Embryonic facial prominence (tissue), 1 donor: Measurements from ENCODE around the gene ANAPC15.
A peak's percentile ranks its signal among the peaks of the same experiment; 100 is the strongest.
"Not testable (repeated sequence)": the region's sequence is repeated elsewhere in the genome, so short reads cannot be mapped to it uniquely, and the experiment has no call there.

Source experiments
- DNase-seq: peaks from one replicate; pipeline ENCODE4 v3.0.0-alpha.2; 2016; ENCODE audit errors: extremely low spot score

ANAPC15 gene

GRCh38 chr11:72112143-72112977, at the start of gene ANAPC15:
Gene ANAPC15, minus strand, starts transcription at chr11:72112695. Its CDS starts 1,419 bp downstream, at chr11:72111276.
- peak; percentile 100 for DNase-seq

- DNase-seq: no peak
Measured at GRCh38 chr11:72160319-72160718, 47.8 kb upstream of the ANAPC15 start.

DNA sequence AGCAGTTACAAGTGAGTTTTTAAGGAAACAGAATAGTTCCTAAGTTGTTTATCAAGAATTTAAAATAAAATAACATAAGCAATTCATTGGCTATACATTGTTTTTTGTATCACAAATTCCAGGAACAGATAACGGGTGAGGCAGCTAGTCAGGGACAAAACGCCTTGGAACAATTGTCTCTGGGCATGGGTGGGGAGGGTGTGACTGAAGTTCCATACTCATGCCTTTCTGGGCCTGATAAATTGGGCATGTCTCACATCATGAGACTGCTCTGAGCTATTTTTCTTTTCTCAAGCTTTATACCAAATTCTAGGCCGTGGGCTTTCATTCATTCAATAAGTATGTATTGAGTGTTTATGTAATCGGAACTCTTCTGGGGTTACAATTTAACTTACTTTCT, 44.6 kb upstream of the ANAPC15 start:
- DNase-seq: no peak

- no peak for DNase-seq
Measured at GRCh38 chr11:72155751-72156150, 43.3 kb upstream of the ANAPC15 start.

GRCh38 chr11:72154816-72155215, 42.3 kb upstream of the ANAPC15 start:
- no peak for DNase-seq

DNA sequence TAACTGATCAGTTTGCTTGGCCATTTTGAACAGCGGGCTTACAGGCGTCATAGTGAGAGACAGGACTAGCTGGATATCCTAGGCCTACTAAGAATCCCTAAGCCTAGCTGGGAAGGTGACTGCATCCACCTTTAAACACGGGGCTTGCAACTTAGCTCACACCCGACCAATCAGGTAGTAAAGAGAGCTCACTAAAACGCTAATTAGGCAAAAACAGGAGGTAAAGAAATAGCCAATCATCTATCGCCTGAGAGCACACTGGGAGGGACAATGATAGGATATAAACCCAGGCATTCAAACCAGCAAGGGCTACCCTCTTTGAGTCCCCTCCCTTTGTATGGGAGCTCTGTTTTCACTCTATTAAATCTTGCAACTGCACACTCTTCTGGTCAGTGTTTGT, 41.4 kb upstream of the ANAPC15 start:
- DNase-seq: not testable (repeated sequence)

GRCh38 chr11:72150882-72151281, 38.4 kb upstream of the ANAPC15 start:
- no peak for DNase-seq

DNA sequence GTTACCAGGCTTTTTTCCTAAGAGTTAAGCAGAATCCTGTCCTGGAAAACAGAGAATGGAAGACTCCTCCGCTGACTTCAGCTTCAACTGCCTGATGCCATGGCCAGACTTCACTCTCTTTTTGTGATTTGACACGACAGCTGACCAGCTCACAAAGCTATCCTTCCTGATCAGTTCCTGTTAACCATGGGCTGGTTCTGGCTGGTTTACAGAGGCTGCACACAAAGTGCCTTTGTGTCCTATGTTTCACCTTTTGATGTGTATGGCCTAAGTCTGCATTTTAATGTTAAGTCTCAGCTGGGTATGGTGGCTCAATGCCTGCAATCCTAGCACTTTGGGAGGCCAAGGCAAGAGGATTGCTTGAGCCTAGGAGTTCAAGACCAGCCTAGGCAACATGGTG, 34.1 kb upstream of the ANAPC15 start:
- no peak for DNase-seq

DNA sequence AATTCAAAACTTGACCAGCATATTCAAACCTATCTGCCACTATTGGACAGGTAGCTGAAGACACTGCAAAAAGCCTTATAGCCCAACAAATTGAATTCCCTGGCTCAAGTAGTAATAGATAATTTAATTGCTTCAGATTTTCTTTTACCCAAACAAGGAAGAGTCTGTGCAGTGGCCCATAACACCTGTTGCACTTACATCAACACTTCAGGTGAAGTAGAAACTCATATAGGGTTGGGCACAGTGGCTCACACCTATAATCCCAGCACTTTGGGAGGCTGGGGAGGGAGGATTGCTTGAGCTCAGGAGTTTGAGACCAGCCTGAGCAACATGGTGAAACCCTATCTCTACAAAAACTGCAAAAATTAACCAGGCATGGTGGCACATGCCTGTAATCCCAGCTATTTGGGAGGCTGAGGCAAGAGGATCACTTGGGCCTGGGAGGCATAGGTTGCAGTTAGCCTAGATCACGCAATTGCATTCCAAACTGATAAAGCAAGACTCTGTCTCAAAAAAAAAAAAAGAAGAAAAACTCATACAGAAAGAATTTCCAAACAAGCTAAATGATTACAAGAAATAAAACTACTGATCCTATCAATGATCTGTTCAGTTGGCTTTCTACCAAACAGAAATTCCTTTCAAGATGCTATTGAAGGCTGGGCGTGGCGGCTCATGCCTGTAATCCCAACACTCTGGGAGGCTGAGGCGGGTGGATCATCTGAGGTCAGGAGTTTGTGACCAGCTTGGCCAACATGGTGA, 32.5 kb upstream of the ANAPC15 start:
- DNase-seq: no peak

DNA sequence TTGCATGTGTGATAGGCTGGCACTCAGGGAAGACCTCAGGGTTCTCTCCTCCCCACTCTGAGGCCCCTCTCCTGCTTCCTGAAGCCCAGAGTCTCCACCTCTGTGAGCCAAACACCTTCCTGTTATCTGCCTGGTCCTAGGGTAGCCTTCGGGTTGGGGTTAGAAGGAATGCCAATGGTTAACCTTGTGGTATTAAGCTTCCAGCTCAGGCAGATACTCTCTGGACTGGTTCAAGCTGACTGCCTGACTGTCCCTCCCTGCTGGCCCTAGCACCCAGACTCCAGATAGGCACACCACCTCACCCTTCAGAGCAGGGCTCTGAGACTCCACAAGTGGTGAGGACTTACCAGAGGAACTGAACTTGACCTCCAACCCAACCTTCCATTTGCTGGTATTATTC, 30.0 kb upstream of the ANAPC15 start:
- DNase-seq: not testable (repeated sequence)

- not testable (repeated sequence) for DNase-seq
Measured at GRCh38 chr11:72142086-72142485, 29.6 kb upstream of the ANAPC15 start.

GRCh38 chr11:72141066-72141465, 28.6 kb upstream of the ANAPC15 start:
- DNase-seq: no peak

DNA sequence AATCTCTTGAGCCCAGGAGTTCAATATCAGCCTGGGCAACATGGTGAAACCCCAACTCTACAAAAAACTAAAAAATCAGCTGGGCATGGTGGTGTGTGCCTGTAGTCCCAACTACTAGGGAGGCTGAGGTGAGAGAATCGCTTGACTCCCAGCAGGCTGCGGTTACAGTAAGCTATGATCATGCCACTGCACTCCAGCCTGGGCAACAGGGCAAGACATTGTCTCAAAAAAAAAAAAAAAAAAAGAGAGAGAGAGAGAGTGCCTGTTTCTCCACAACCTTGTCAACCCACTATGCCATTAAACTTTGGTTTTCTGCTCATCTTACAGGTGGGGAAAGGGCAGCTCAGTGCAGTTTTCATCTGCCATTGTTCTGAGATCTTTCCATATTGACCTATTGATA, 28.2 kb upstream of the ANAPC15 start:
- DNase-seq: no peak

DNA sequence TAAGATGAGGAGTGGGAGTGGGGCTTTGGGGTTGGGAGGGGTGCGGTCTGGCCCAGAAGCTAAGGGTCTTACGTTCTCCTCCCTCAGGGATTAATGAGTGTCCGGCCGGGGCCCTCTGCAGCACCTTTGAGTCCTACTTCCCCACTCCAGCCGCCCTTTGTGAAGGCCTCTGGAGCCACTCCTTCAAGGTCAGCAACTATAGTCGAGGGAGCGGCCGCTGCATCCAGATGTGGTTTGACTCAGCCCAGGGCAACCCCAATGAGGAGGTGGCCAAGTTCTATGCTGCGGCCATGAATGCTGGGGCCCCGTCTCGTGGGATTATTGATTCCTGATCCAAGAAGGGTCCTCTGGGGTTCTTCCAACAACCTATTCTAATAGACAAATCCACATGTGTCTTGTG, 27.0 kb upstream of the ANAPC15 start:
- no peak for DNase-seq

DNA sequence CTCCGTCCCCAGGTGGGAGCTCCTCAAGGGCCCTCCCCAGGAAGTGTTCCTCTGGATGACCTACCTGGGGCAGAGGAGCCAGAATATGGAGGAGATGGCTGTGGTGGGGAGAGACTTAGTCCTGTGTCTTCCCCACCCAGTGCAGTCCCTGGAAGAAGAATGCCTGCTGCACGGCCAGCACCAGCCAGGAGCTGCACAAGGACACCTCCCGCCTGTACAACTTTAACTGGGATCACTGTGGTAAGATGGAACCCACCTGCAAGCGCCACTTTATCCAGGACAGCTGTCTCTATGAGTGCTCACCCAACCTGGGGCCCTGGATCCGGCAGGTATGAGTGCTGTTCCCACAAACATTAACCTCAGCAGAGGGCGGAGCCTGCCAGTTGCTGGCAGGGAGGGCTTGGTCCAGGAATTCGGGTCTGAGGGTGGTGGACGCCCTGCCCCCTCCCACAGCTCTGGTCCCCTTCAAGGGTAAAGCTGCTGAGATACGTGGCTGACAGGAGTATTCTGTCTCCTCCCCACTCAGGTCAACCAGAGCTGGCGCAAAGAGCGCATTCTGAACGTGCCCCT, 26.4 kb upstream of the ANAPC15 start:
- DNase-seq: no peak

- no peak for DNase-seq
Measured at GRCh38 chr11:72136684-72137262, 24.3 kb upstream of the ANAPC15 start.

DNA sequence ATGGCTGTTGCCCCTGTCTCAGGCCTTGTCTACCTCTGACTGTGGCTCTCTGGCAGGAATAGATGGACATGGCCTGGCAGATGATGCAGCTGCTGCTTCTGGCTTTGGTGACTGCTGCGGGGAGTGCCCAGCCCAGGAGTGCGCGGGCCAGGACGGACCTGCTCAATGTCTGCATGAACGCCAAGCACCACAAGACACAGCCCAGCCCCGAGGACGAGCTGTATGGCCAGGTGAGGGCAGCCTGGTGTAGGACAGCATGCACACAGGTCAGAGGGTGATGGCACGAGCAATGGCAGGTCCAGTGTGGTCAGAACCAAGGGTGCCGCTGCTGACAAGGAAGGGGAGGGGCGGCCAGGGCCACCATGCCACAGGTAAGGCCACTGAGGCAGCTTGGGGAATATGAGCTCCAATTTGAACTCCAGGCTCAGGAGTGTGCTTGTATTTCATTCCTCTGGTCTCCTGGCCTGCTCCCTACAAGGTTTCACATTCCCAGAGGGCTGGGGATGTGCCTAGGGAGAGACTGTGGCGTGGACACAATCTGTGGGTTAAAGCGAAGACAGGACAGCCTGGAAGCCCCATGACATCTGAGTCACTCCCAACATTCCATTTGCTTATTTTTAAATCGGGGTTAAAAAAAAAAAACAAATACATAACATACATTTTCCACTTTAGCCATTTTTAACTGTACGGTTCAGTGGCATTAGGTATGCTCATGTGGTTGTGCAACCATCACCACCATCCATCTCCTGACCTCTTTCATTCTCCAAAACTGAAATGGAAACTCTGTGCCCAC, 23.6 kb upstream of the ANAPC15 start:
- DNase-seq: no peak

DNA sequence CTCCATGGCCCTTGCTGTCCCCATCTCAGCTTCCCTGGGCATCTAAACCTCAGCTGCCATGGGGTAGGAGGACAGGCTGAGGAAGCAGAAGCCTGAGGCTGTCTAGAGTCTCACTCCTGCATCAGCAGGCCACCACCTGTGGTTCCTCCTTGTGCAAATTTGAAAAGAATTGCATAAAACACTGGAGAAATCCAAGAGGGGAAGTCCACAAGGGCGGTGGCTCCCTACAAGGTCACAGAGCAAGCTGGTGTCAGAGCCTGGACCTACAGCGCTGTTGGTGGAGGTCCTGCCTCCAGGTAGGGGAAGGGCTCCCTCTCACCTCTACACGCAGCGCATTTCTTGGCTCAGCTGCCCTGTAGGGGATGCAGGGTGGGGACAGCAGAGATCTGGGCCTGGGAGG, 23.0 kb upstream of the ANAPC15 start, which contains the start of gene FOLR3:
Gene FOLR3 (plus strand): TSS at position 253 of the 400 bp plus-strand sequence. CDS start 228 bp downstream, outside the sequence.
- DNase-seq: not testable (repeated sequence)

GRCh38 chr11:72132646-72133045, 20.2 kb upstream of the ANAPC15 start:
- DNase-seq: no peak

DNA sequence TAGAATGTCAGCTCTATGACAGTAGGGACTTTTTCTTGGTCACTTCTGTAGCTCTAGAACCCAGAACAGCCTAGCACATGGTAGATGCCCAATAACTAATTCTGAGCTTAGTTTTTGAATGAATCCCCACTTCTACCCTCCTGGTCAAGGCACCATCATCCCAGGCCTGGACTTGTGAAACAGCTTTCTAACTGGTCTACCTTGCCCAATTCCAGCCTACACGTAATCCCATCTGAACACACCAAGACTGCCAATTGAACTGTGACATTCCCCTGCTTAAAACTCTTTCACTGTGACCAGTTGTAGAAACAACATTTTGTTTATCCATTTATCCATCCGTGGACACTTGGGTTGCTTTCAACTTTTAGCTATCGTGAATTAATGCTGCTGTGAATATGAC, 16.9 kb upstream of the ANAPC15 start:
- DNase-seq: no peak

DNA sequence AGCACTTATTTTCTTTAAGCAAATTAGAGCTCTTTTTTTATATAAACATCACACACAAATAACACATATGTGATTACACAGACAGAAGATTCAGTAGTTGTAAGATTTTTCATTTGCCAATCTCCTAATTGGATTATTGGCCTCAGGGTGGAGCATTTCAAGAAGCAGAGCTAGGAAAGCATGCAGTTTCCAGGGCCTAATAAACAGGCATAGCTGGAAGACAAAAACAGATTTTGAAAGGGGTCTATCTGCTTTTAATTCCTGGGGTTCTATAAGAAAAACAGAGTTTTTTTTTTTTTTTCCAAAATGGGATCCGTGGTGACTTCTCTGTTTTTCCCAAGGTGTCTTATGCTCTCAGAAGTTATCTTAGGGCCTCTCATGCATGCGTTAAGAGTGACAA, 15.4 kb upstream of the ANAPC15 start:
- DNase-seq: no peak
